Osteoblast (primary cell): ENCODE measurements around the gene WNK4. TPM values are rescaled to one million over a fixed set of nuclear protein-coding genes. Genes with fewer than 3 reads are reported as not detected.

Source experiments
- DNase-seq: peaks from one replicate; pipeline ENCODE4 v3.0.0; 2011; ENCODE audit warnings: low spot score, mixed read lengths; ENCODE audit not compliant: insufficient read length; ENCODE audit errors: missing footprints
- H2AFZ ChIP-seq: 2 replicates; pipeline ENCODE4 v1.6.0; 2011; ENCODE audit warnings: mild to moderate bottlenecking, low read length
- H3K27ac ChIP-seq: 2 replicates; pipeline ENCODE4 v1.5.1; 2011; ENCODE audit warnings: mild to moderate bottlenecking, low read depth, low read length, moderate library complexity
- H3K27me3 ChIP-seq: 2 replicates; pipeline ENCODE4 v1.6.0; 2012; ENCODE audit warnings: mild to moderate bottlenecking, control low read depth, inconsistent platforms, low read length, moderate library complexity; ENCODE audit not compliant: insufficient read depth
- H3K36me3 ChIP-seq: 2 replicates; pipeline ENCODE4 v1.5.1; 2011; ENCODE audit warnings: mild to moderate bottlenecking, low read length, control low read depth, moderate library complexity; ENCODE audit not compliant: insufficient read depth
- H3K4me1 ChIP-seq: 2 replicates; pipeline ENCODE4 v1.5.1; 2011; ENCODE audit warnings: mild to moderate bottlenecking, low read length, control low read depth, moderate library complexity; ENCODE audit not compliant: insufficient read depth
- H3K4me2 ChIP-seq: 2 replicates; pipeline ENCODE4 v1.6.0; 2011; ENCODE audit warnings: mild to moderate bottlenecking, low read length; ENCODE audit not compliant: insufficient read depth
- H3K4me3 ChIP-seq: fragments of 200-600 bp; sonication (generic); 3 replicates; pipeline ENCODE4 v1.5.1; 2012; ENCODE audit warnings: mild to moderate bottlenecking, low read length, inconsistent platforms; ENCODE audit not compliant: insufficient read depth
- H3K79me2 ChIP-seq: 2 replicates; pipeline ENCODE4 v1.6.0; 2012; ENCODE audit warnings: mild to moderate bottlenecking, low read length, control low read depth, inconsistent platforms; ENCODE audit not compliant: insufficient read depth
- H3K9me3 ChIP-seq: 2 replicates; pipeline ENCODE4 v1.5.1; 2011; ENCODE audit warnings: low read depth, low read length, control low read depth
- H4K20me1 ChIP-seq: 2 replicates; pipeline ENCODE4 v1.6.0; 2012; ENCODE audit warnings: mild to moderate bottlenecking, low read length, control low read depth; ENCODE audit not compliant: insufficient read depth
- CTCF ChIP-seq: IDR thresholded peaks from 2 replicates; pipeline ENCODE4 v1.5.1; 2011; ENCODE audit warnings: mild to moderate bottlenecking, low read depth, low read length, moderate library complexity; ENCODE audit errors: extremely low read depth
- total RNA-seq: library from RNA; depleted of rRNA; stranded (reverse); fragments of >200 nt; gene quantifications from 2 replicates; pipeline ENCODE4 v1.2.3, GENCODE V29; 2012

Gene WNK4
- total RNA-seq, 1 donor: not detected

DNA sequence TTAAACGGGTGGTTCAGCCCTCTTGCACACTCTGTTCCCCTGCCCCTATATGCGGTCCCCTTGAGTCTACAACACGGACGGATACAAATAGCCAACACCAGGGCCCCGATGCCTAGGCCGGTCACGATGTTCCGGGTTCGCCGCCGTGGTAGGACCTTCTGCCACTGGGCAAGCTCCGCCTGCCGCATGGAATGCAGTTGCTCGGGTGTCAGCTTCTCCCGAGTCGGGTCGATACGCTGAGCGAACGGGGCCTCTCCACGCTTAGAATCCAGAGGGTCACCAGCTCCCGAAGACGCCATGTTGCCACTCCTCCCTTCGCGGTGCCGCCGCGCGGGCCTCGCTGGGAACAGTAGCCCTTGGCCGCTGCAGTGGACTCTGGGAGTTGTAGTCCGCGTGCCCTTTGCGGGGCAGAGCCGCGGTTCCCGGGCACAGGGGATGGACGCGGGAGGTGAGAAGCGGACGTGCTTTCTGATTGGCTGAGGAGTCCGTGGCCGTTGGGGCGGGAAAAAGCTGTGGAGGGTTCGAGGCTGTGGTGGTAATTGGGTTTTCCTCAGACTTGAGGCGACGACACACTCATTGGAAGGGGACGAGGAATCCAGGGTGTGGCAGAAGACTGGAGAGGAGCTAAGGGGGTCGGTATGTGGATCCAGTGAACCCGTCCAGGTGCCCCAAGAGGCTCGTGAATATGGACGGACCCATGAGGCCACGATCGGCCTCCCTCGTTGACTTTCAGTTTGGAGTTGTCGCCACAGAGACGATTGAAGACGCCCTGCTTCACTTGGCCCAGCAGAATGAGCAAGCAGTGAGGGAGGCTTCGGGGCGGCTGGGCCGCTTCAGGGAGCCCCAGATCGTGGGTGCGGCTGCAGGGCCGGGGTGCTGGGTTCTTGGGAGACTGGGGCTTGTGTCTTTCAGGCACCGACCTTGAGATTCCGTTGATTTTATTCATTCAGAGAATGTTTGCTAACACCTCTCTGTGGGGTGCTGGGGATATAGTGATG, 18.3 kb downstream of the WNK4 start, which contains the start of the genes CNTD1 and COA3:
CNTD1 (plus strand) TSS at position 479 of the 998 bp plus-strand sequence; CDS start at position 686, 207 bp downstream.
COA3 (minus strand) TSS at position 322 of the 998 bp plus-strand sequence; CDS start at position 299, 23 bp downstream.
- H3K4me2 ChIP-seq: peak within 1 kb of the TSS; percentile 88
- H4K20me1 ChIP-seq: no peaks in the 10 kb centered on the region
- peak within 1 kb of the TSS; percentile 77 for H3K27ac ChIP-seq
- peaks cover 18% of the 10 kb centered on the region for H3K79me2 ChIP-seq
- no peaks in the 10 kb centered on the region for H3K9me3 ChIP-seq
- H3K4me1 ChIP-seq: peaks cover 16% of the 10 kb centered on the region
- H3K4me3 ChIP-seq: peak within 1 kb of the TSS; percentile 92
- H3K27me3 ChIP-seq: no peaks in the 10 kb centered on the region
- peaks cover 5% of the 10 kb centered on the region for H3K36me3 ChIP-seq
- peak; percentile 97 for DNase-seq
- TF ChIP-seq CTCF: no peak
- peak within 1 kb of the TSS; percentile 97 for H2AFZ ChIP-seq

DNA sequence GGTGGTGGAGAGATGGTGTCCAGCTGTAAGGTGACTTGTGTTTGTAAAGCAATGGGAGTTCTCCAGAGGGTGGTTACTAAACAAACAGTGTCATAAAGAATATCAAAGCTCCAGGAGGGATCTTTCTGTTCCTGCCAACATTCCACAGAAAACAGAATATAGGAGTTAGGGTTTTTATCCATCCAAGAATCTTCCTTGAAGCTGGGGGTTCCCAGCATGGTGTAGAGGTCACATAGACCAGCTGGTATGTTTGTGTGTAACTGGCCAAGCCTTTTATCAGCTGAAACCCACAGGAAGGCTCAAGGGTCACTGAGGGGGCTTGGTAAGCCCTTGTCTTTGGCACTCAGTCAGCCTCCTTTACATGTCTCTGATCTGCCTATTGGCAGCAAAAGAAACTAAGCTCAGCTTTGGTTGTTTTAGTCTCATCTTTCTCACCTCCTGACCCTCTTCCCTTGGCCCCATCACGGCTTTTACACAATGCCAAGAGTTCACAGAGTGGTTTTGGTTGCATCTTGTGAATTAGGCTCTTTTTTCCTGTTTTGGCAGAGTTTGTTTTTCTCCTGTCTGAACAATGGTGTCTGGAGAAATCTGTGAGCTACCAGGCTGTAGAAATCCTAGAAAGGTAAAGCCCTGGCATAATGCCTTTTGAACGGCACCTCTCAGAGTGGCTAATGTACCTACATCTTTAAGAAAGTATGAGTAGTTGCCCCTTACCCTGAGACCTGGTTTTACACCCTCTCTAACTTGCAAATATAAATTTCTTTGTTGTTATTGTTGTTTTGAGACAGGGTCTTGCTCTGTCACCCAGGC, 22.9 kb downstream of the WNK4 start:
- H3K4me3 ChIP-seq: no peak overlapping the region
- H3K9me3 ChIP-seq: no peaks in the 10 kb centered on the region
- H4K20me1 ChIP-seq: peaks cover 2% of the 10 kb centered on the region
- no peak overlapping the region for H2AFZ ChIP-seq
- H3K4me2 ChIP-seq: no peak overlapping the region
- no peak overlapping the region for H3K27ac ChIP-seq
- peaks cover 2% of the 10 kb centered on the region for H3K79me2 ChIP-seq
- DNase-seq: no peak
- H3K4me1 ChIP-seq: peaks cover 3% of the 10 kb centered on the region
- H3K27me3 ChIP-seq: no peaks in the 10 kb centered on the region
- H3K36me3 ChIP-seq: no peaks in the 10 kb centered on the region
- TF ChIP-seq CTCF: no peak

GRCh38 chr17:42804918-42805367, 24.5 kb downstream of the WNK4 start:
- H3K9me3 ChIP-seq: no peaks in the 10 kb centered on the region
- H3K27ac ChIP-seq: no peak overlapping the region
- no peaks in the 10 kb centered on the region for H3K79me2 ChIP-seq
- DNase-seq: no peak
- no peaks in the 10 kb centered on the region for H3K36me3 ChIP-seq
- H2AFZ ChIP-seq: no peak overlapping the region
- peaks cover 2% of the 10 kb centered on the region for H4K20me1 ChIP-seq
- peaks cover 11% of the 10 kb centered on the region for H3K4me1 ChIP-seq
- no peak overlapping the region for H3K4me2 ChIP-seq
- H3K27me3 ChIP-seq: no peaks in the 10 kb centered on the region
- no peak overlapping the region for H3K4me3 ChIP-seq
- TF ChIP-seq CTCF: no peak
